Measurements from ENCODE around the gene TMEM234. TPM values are rescaled to one million over a fixed set of nuclear protein-coding genes. Genes with fewer than 3 reads are reported as not detected.

The TMEM234 gene
- total and polyA plus RNA-seq, 2 of the 8 experiments (the other 6 are each of a cell fraction or from before 2014, with no cell fraction given) = 8.7 to 8.9 TPM

Small RNAs within 50 kb of the gene (small RNA-seq; reads per million reads assigned to genes)
- not detected for gene RF00017 (ENCODE audit: insufficient read depth)

Other genes with a start within 250 kb of the TMEM234 start
- gene KHDRBS1, start 208.5 kb downstream of the TMEM234 start, total RNA-seq (2021; fragmentation: NEBNext Ultra II Directional; extraction: Animal tissue kit (Norgen Biotek cat#: 25700)) = 281 and 284 TPM in 2 replicates
- gene KHDRBS1, start 208.5 kb downstream of the TMEM234 start, polyA plus RNA-seq (2011; rRNA removed) = 53.8 and 62.7 TPM in 2 replicates
- gene TMEM39B, start 149.4 kb downstream of the TMEM234 start, total RNA-seq (2021; fragmentation: NEBNext Ultra II Directional; extraction: Animal tissue kit (Norgen Biotek cat#: 25700)) = 24.6 and 25.3 TPM in 2 replicates
- 32.7 and 39.6 TPM in 2 replicates for gene TMEM39B, start 149.4 kb downstream of the TMEM234 start, polyA plus RNA-seq (2011; rRNA removed)
- gene KPNA6, start 114.3 kb downstream of the TMEM234 start, total RNA-seq (2021; fragmentation: NEBNext Ultra II Directional; extraction: Animal tissue kit (Norgen Biotek cat#: 25700)) = 116 and 120 TPM in 2 replicates
- gene KPNA6, start 114.3 kb downstream of the TMEM234 start, polyA plus RNA-seq (2011; rRNA removed) = 22.0 and 24.2 TPM in 2 replicates
- gene TXLNA, start 42.7 kb downstream of the TMEM234 start, total RNA-seq (2021; fragmentation: NEBNext Ultra II Directional; extraction: Animal tissue kit (Norgen Biotek cat#: 25700)) = 45.4 and 46.9 TPM in 2 replicates
- 31.3 and 31.6 TPM in 2 replicates for gene TXLNA, start 42.7 kb downstream of the TMEM234 start, polyA plus RNA-seq (2011; rRNA removed)
- 17.1 and 20.9 TPM in 2 replicates for gene CCDC28B, start 21.8 kb downstream of the TMEM234 start, total RNA-seq (2021; fragmentation: NEBNext Ultra II Directional; extraction: Animal tissue kit (Norgen Biotek cat#: 25700))
- 16.7 and 18.4 TPM in 2 replicates for gene CCDC28B, start 21.8 kb downstream of the TMEM234 start, polyA plus RNA-seq (2011; rRNA removed)
- gene IQCC, start 16.7 kb downstream of the TMEM234 start, total RNA-seq (2021; fragmentation: NEBNext Ultra II Directional; extraction: Animal tissue kit (Norgen Biotek cat#: 25700)) = 4.2 and 4.3 TPM in 2 replicates
- gene IQCC, start 16.7 kb downstream of the TMEM234 start, polyA plus RNA-seq (2011; rRNA removed) = 1.9 and 2.5 TPM in 2 replicates
- gene DCDC2B, start 13.3 kb downstream of the TMEM234 start, total RNA-seq (2021; fragmentation: NEBNext Ultra II Directional; extraction: Animal tissue kit (Norgen Biotek cat#: 25700)) = not detected in 2 replicates
- gene DCDC2B, start 13.3 kb downstream of the TMEM234 start, polyA plus RNA-seq (2011; rRNA removed) = not detected in 2 replicates
- 243 and 247 TPM in 2 replicates for gene EIF3I, start 54 bp upstream of the TMEM234 start, total RNA-seq (2021; fragmentation: NEBNext Ultra II Directional; extraction: Animal tissue kit (Norgen Biotek cat#: 25700))
- gene EIF3I, start 54 bp upstream of the TMEM234 start, polyA plus RNA-seq (2011; rRNA removed) = 345 and 346 TPM in 2 replicates
- 3.2 and 3.9 TPM in 2 replicates for gene FAM167B, start 24.9 kb upstream of the TMEM234 start, total RNA-seq (2021; fragmentation: NEBNext Ultra II Directional; extraction: Animal tissue kit (Norgen Biotek cat#: 25700))
- gene FAM167B, start 24.9 kb upstream of the TMEM234 start, polyA plus RNA-seq (2011; rRNA removed) = 2.8 and 4.2 TPM in 2 replicates
- 71.6 and 75.3 TPM in 2 replicates for gene LCK, start 28.9 kb upstream of the TMEM234 start, total RNA-seq (2021; fragmentation: NEBNext Ultra II Directional; extraction: Animal tissue kit (Norgen Biotek cat#: 25700))
- gene LCK, start 28.9 kb upstream of the TMEM234 start, polyA plus RNA-seq (2011; rRNA removed) = 99.2 and 122 TPM in 2 replicates
- 111 and 112 TPM in 2 replicates for gene HDAC1, start 69.7 kb upstream of the TMEM234 start, total RNA-seq (2021; fragmentation: NEBNext Ultra II Directional; extraction: Animal tissue kit (Norgen Biotek cat#: 25700))
- gene HDAC1, start 69.7 kb upstream of the TMEM234 start, polyA plus RNA-seq (2011; rRNA removed) = 98.6 and 125 TPM in 2 replicates
- gene MARCKSL1, start 113.9 kb upstream of the TMEM234 start, total RNA-seq (2021; fragmentation: NEBNext Ultra II Directional; extraction: Animal tissue kit (Norgen Biotek cat#: 25700)) = 536 and 557 TPM in 2 replicates
- 558 and 618 TPM in 2 replicates for gene MARCKSL1, start 113.9 kb upstream of the TMEM234 start, polyA plus RNA-seq (2011; rRNA removed)
- gene FAM229A, start 140.1 kb upstream of the TMEM234 start, total RNA-seq (2021; fragmentation: NEBNext Ultra II Directional; extraction: Animal tissue kit (Norgen Biotek cat#: 25700)) = 4.1 and 4.2 TPM in 2 replicates
- 4.2 and 7.5 TPM in 2 replicates for gene FAM229A, start 140.1 kb upstream of the TMEM234 start, polyA plus RNA-seq (2011; rRNA removed)
- 1.2 and 1.5 TPM in 2 replicates for gene TSSK3, start 140.2 kb upstream of the TMEM234 start, total RNA-seq (2021; fragmentation: NEBNext Ultra II Directional; extraction: Animal tissue kit (Norgen Biotek cat#: 25700))
- gene TSSK3, start 140.2 kb upstream of the TMEM234 start, polyA plus RNA-seq (2011; rRNA removed) = 1.2 and 1.9 TPM in 2 replicates
- gene BSDC1, start 172.1 kb upstream of the TMEM234 start, total RNA-seq (2021; fragmentation: NEBNext Ultra II Directional; extraction: Animal tissue kit (Norgen Biotek cat#: 25700)) = 40.7 and 42.9 TPM in 2 replicates
- gene BSDC1, start 172.1 kb upstream of the TMEM234 start, polyA plus RNA-seq (2011; rRNA removed) = 23.3 and 24.8 TPM in 2 replicates
- 3.5 and 3.7 TPM in 2 replicates for gene ZBTB8B, start 242.7 kb upstream of the TMEM234 start, total RNA-seq (2021; fragmentation: NEBNext Ultra II Directional; extraction: Animal tissue kit (Norgen Biotek cat#: 25700))
- 1.2 and 1.3 TPM in 2 replicates for gene ZBTB8B, start 242.7 kb upstream of the TMEM234 start, polyA plus RNA-seq (2011; rRNA removed)

Data from H1 (cell line).